A172 (cell line): ENCODE results near the gene USP25. TPM values are rescaled to one million over a fixed set of nuclear protein-coding genes. Genes with fewer than 3 reads are reported as not detected.
"Not testable (repeated sequence)": the region's sequence is repeated elsewhere in the genome, so short reads cannot be mapped to it uniquely, and the experiment has no call there.

ENCODE experiments used
- DNase-seq: peaks from one replicate; pipeline ENCODE4 v3.0.0-alpha.2; 2015; ENCODE audit warnings: low spot score
- total RNA-seq: library from RNA; depleted of rRNA; stranded (reverse); fragments of >200 nt; shearing (Covaris generic); gene quantifications from 2 replicates; pipeline ENCODE4 v1.2.3, GENCODE V29; 2014

The USP25 gene
- total RNA-seq, 1 experiment from 2014 or later: 34.1 TPM

DNA sequence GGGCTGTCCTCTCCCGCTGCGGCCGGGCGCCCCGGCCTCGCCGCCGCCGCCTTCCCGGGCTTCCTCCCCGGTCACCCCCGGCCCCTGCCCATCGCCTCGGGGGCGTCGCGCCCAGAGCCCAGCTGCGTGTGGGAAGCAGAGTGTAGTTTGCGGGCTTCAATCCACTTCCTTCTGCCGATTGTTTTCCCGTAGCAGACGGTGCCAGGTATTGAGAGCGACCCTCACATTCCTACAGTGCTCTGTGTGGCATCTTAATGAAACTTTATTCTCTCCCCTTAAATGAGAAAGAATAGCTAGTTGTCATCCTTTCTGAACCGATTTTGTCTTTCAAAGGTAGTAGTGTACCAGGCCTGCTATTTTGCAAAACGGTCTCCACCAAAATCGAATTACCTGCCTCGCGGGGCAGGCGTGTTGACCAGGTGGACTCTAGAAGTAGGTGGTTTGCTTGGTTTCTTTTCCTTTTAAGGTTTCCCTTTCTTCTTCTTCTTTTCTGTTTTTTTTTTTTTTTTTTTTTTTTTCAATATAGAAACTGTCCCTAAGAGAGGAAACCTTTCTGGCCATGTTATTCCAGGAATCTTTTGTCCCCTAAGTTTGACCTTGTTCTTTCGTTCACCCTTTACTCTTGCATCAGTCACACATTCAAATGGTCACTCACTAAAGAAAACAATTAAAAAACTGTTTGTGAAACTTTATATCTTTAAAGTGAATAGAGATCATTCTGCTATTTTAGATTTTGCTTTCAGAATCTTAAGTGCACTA lies 881 bp downstream of the USP25 start:
- no peak for DNase-seq

DNA sequence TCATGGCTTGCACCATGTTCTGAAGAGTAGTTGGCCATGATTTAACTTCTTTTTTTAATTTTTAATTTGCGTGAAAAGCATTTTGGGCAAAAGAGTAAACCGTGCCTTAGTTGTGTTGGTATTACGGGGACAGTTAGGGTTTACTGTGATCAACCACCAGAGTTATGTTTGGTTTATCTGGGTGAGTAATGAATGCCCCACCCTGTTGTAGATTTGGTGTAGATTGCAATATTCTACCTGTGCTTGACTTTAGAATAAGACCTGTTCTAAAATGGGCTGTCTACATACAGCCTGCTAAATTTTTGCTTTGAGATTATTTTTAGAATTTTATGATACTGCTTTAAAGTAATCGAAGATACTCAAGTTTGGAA lies 1.4 kb downstream of the USP25 start:
- peak; percentile 44 for DNase-seq

DNA sequence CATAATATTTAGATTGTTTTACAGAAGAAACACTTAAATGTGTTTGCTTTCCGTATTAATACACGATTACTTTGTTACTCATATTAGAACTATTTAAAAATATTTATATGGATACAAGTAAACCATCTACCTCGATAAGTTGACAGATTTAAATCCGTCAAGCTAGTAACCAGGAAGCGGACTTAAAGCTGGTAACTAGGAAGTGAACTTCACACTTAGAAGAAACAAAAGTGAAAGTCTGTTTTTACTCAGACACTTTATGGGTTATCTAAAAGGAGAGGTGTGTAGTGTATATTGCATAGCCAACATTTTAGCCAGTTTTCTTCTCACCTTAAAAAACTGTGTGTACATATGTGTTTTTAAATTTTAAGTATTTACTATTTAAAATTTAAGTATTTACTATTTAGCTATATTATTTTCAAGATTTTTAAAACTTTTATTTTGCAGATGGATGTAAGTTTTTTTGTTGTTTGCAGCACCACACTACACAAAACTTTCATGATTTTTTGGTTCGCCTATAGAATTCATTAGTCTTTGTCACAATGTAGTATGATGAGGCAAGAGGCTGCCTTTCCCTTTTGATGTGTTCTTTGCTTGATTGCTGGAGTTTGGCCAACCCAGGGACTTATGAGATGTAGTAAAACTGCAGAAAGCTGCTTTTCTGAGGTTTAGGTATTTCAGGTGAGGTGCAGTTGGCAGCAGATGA lies 2.7 kb downstream of the USP25 start:
- DNase-seq: peak; percentile 63

DNA sequence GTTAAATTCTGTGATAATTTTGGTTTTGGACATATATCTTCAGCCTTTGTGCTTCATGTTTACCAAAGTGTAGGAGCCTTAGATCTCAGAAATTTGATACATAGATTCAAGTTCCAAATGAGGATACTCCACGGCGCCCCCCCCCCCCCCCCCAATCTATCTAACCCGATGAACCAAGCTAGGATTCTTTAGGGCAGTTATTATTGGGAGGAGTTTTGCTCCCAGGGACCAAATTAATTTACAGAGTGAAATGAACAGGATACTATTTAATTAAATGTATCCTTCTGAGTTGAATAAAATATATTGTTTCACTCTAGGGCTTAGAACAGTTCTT lies 3.2 kb downstream of the USP25 start:
- DNase-seq: no peak

DNA sequence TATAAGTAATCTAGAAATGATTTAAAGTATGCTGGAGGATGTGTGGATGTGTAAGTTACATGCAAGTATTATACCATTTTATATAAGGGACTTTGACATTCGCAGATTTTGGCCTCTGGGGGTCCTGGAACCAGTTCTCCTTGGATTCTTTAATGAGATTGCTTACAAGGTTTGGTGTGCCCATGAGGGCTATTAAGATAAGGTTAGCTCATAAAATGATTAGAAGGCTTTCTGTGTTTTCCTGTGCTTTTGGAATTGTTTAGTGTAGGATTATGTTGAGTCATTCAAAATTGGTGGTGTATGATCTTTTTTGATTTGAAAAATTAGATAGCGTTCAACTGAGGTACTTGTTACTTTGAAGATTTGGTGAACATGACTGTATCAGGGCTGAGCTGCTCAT lies 5.6 kb downstream of the USP25 start:
- no peak for DNase-seq

GRCh38 chr21:15735931-15736330 lies 6.1 kb downstream of the USP25 start:
- DNase-seq: not testable (repeated sequence)

- DNase-seq: not testable (repeated sequence)
These were observed 9.0 kb downstream of the USP25 start for GRCh38 chr21:15738779-15739178.

DNA sequence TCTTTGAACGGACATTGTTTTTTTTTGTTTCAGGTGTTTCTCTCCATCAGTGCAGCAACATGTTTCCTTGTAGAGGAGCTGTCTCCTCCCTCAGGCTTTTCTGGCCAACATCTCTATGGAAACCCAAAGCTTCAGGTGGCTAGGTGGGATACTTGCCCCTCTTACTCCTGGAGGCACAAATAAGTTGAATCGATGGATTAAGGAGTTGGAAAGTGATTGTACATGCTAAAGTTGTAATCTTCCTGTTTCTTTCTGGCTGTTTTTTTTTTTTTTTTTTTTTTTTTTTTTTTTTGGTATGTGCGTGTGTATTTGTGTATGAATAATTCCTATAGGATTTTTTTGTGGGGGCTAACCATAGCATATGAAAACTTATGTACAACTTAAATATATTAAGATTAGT lies 10.6 kb downstream of the USP25 start:
- no peak for DNase-seq

DNA sequence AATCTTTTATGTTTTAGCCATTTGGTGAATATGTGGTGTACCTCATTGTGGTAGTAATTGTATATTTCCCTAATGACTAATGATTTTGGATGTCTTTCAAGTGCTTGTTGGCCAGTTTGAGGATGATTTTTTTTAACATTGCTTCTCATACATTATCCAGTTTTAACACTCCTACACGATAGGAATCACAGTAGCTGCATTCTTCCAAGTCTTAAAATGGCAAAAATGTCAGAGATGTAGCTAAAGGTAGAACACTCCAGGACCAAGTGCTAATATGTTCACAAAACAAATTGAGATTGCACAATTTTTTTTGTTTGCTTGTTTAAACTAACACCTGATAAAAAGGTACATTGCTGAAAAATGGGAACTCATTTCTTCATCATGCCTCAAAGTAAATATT lies 11.7 kb downstream of the USP25 start:
- peak; percentile 37 for DNase-seq

GRCh38 chr21:15742052-15742670 lies 12.4 kb downstream of the USP25 start:
- DNase-seq: no peak

GRCh38 chr21:15742694-15743093 lies 12.9 kb downstream of the USP25 start:
- DNase-seq: no peak

DNA sequence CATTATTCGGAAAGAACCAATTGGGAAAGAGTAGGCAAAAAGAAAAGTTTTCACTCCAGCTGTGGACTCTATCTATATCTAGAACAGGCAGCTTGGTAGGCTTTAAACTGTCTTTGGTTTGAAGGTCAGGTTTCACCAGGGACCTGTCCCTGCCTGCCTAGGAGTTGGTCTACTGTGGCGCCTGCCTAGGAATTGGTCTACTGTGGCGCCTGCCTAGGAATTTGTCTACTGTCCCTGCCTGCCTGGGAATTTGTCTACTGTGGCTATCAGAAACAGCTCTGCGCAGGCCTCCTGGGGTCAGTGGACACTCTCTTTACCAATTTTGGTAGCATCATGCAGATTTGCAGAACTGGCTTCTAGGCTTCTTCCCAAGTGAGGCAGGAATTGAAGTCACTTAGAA lies 13.8 kb downstream of the USP25 start:
- no peak for DNase-seq

DNA sequence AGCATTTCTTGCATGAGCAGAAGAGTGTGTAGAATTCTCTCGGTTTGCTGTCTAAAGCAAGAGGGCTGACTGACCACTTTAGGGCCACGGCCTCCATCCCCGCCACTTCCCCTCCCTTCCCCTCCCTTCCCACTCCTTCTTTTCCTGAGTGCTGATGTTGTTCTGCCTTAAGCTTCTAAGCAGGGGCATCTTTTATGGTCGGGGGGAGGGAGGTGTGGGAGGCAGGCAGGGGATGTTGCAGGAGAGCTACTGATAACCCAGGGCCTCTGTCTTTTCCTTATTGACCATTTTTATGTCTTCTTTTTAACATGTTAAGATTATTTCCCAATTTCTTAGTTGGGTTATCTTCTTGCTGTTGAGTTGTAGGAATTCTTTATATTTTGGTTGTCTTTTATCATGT lies 15.1 kb downstream of the USP25 start:
- DNase-seq: no peak

GRCh38 chr21:15748586-15748985 lies 18.8 kb downstream of the USP25 start:
- no peak for DNase-seq

DNA sequence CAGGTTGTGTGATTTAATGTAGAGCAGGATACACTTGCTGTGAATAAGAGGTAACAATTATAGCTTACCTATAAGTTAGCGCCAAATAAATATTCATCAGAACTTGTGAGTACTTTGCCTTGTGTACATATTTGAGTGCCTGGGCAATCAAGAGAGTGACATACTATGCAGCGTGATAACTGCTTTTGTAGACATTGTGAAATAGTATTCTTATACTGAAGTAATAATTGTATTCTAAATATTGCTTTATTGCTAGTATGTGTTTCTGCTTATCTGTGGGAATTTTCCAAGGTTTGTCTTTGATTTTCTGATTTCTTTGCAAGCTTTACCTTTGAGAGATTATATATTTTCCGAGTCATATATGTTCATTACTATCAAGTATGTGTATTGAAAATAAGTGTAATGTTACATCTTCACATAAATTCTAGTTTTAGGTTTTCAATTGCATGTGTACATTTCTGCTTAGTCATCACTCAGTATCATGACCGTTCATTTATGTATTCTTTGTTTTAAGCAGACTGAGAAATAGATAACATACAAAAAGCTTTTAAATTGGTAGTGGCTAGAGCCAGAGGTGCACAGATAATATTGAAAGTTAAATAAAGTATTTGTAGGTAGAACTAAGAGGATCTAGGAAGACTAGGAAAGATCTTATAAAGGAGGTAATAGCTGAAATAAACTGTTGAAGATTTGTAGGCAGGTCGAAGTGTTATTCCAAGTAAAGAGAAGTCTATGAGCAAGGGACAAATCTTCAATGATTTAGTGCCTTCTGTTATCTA lies 19.5 kb downstream of the USP25 start:
- no peak for DNase-seq

DNA sequence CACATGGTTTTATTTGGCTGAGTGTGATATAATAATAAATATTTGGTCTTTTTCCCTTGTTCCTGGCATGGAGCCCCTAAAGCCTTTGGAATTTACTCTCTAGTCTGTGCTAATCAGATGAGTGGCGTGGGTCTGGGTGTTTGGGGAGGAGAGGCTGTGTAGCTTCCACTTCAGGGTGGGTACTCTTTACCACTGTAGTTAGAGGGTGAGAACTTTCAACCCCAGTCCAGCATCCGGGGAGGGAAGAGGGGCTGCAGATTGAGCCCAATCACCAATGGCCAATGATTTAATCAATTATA lies 20.0 kb downstream of the USP25 start:
- DNase-seq: no peak

DNA sequence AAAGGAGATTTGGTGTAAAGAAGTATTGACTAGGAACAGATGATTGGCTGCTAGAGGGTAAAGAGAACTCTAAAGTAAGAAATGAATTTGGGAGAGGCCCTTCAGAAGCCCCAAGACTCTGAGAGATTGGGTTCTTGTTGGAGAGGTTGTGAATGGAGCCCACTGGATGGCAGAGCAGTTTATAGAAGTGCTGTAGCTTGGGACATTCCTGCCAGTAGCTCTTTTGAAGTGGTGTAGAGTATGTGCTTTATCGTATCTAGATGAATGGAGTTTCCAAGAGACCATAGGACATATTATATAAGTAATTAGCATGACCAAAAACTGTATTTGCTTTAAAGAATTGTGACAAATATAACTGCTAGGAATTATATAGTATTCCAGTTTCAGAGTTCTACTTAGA lies 21.3 kb downstream of the USP25 start:
- DNase-seq: no peak

DNA sequence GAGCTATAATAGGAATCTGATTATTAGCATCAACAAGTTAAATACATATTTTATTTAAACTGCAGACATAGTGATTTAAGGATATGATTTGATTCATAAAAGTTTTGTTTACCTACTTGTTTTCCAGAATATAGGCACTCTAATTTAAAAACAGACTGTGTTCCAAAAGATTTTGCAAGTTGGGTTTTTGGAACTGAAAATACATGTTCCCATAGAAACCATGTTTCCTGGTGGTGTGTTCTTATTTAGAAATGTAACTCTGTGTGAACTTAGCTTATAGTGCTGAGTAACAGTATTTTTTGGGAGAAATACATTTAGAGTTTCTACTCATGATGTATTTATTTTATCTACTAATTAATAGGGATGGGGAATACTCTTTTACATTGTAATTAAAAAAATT lies 21.8 kb downstream of the USP25 start:
- DNase-seq: no peak

DNA sequence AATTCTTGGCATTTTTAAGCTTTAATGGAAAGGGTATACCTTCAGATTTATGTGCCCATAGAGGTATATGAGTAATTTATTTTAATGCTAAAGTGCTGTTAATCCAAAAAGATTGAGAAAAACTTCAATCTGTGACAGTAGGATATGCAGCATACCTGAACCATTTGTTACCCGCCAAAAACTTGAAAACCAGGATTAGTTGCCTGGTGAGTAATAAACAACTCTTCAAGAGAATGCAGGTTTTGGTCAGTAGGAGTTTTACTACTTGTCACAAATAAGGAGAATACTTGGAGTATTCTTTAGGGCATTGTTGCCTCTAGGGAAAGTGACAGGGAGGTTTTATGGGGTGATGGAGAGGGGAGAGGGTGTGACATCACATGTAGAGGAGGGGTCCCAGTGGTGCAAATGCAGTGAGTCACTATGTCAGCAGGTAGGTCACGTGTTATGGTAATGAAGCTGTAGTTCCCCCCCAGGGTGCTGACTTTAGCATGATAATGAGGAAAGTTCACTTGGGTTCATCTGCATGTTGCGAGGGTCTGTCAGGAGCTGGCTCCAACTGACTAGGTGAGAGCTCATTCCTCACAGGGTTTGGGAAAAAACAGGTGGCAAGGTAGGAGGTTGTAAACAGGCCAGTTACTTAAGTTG lies 23.1 kb downstream of the USP25 start:
- no peak for DNase-seq

DNA sequence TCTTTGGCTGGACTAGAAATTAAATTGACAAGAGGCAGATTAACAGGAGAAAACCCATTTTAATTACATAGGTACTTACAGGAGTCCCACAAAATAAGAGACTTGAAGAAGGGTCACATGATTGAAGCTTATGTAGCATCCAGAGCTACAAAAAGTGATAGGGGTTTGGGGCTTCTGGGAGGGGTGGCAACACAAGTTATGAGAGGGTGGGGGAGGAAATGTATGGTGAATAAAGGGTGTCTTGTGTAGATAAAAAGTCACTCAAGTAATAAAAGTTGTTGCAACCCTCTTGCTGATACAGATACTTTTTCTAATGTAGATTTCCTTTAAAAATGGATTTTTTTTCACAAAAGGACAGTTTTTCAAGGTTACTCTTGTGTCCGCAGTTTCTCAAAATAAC lies 24.0 kb downstream of the USP25 start:
- no peak for DNase-seq

DNA sequence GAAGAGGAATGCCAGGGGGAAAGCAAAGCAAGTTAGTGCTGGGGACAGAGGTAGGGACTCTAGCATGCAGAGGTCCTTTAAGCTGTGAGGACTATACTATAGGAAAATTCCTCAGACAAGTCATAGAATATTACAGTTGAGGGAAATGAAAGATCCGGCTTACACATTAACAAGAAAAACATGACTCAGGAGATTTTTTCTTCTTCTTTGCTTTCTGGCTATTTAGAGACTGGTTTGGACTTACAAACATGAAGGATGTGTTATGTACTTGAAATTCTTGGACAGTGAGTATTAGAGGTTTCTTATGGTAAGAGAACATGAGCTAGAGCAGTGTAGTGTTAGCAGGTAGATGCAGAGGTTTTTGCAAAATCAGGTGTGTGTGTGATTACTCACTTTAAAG lies 24.9 kb downstream of the USP25 start:
- DNase-seq: no peak

DNA sequence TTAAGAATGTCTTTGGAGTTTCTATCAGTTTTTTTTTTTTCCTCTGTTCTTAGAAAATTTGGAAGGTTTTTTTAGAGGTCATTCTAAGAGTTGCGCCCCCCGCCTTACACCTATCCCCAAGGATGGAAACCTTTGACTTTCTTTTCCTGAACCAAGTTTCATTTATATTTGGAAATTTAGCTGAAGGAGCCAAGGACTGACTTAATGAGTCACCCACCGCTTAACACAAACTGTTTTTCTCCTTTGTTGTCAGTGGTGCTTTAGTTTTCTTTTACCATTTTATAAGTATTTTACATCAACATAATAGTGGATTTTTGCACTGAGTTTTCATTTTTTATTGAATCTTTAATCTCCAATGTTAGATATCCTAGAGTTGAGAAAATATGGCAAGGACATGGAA lies 25.3 kb downstream of the USP25 start:
- no peak for DNase-seq
